ENCODE measurements around the gene RHBDD2.
"Not testable (repeated sequence)": the region's sequence is repeated elsewhere in the genome, so short reads cannot be mapped to it uniquely, and the experiment has no call there.

- TF ChIP-seq CTCF, POLR2A, POLR2AphosphoS5 (IDR thresholded peaks at IDR 0.05): not testable (repeated sequence)
Observed at GRCh38 chr7:75829656-75830055, 49.2 kb upstream of the RHBDD2 start.

Measured in breast epithelium (tissue), 3 donors.